Aorta (tissue), 5 donors: ENCODE data around the gene FAT4. TPM values are rescaled to one million over a fixed set of nuclear protein-coding genes. Genes with fewer than 3 reads are reported as not detected.

ENCODE experiments used
- ATAC-seq: fragments of 200-7000 bp; cut with Tn5 transposase; one replicate; pipeline ENCODE4 v1.9.1; 2022; ENCODE audit warnings: moderate library complexity; ENCODE audit not compliant: low FRiP score
- DNase-seq, 2 donors: peaks; one replicate each; pipeline ENCODE4 v3.0.0-alpha.2; 2020
- H3K27ac ChIP-seq, 2 donors: one replicate each; pipeline ENCODE4 v1.5.1; 2013; ENCODE audit warnings: low read length in 2 of 2, mild to moderate bottlenecking in 2 of 2, moderate library complexity in 2 of 2, control low read depth in 1 of 2, inconsistent platforms in 1 of 2, low read depth in 1 of 2
- H3K27me3 ChIP-seq, 2 donors: one replicate each; pipeline ENCODE4 v1.6.1; 2013; ENCODE audit warnings: control low read depth in 1 of 2, low read length in 1 of 2, mild to moderate bottlenecking in 1 of 2, moderate library complexity in 1 of 2; ENCODE audit not compliant: insufficient read depth in 2 of 2, control insufficient read depth in 1 of 2
- H3K36me3 ChIP-seq, 2 donors: one replicate each; pipeline ENCODE4 v1.6.1; 2013; ENCODE audit warnings: control low read depth in 1 of 2, low read length in 1 of 2, mild to moderate bottlenecking in 1 of 2; ENCODE audit not compliant: insufficient read depth in 2 of 2, control insufficient read depth in 1 of 2
- H3K4me1 ChIP-seq, 2 donors: one replicate each; pipeline ENCODE4 v1.6.1; 2013; ENCODE audit warnings: low read length in 2 of 2, control low read depth in 1 of 2, mild to moderate bottlenecking in 1 of 2, moderate library complexity in 1 of 2; ENCODE audit not compliant: insufficient read depth in 2 of 2, control insufficient read depth in 1 of 2
- H3K4me3 ChIP-seq, 2 donors: one replicate each; pipeline ENCODE4 v1.5.1; 2013; ENCODE audit warnings: low read length in 2 of 2, control low read depth in 1 of 2, mild to moderate bottlenecking in 1 of 2
- H3K9me3 ChIP-seq: one replicate; pipeline ENCODE4 v1.6.1; 2013; ENCODE audit warnings: mild to moderate bottlenecking, low read length; ENCODE audit not compliant: control insufficient read depth
- WGBS, 2 donors: extraction: QIAGEN DNeasy Blood & Tissue Kit; methylation state at CpG; one replicate each; pipeline ENCODE4 v1.1.7; 2013; 5-methylcytosine and 5-hydroxymethylcytosine counted together
- intact Hi-C, 2 donors: fragments of 100-400 bp; cut with DNase I; formaldehyde crosslinking; loops; one replicate each; pipeline versions ENCODE4 v1.14.2 to v1.15.0; 2022
- polyA plus RNA-seq, 2 donors: library from polyadenylated mRNA; stranded (reverse); fragments of 200-250 nt; gene quantifications; one replicate each; pipeline ENCODE4 v1.2.3, GENCODE V29; 2013
- total RNA-seq, 2 donors: library from RNA; stranded (reverse); fragmentation: NEBNext Ultra II Directional; extraction: Animal tissue kit (Norgen Biotek cat#: 25700); gene quantifications; one replicate each; pipeline ENCODE4 v1.2.1, GENCODE V29; 2021
- donor health status: healthy with polysubstance abuse.
- donor health status: Bipolar disorder and iron deficiency.
- donor health status: DM: no; HTN: no; CAD: no.
- donor health status: DM: no; HTN: no; CAD: no.
- donor health status: DM: yes; HTN: yes; CAD: no.

Gene FAT4
- total and polyA plus RNA-seq, 4 donors, result 0.88 to 48.0 (median 23.6) TPM

DNA sequence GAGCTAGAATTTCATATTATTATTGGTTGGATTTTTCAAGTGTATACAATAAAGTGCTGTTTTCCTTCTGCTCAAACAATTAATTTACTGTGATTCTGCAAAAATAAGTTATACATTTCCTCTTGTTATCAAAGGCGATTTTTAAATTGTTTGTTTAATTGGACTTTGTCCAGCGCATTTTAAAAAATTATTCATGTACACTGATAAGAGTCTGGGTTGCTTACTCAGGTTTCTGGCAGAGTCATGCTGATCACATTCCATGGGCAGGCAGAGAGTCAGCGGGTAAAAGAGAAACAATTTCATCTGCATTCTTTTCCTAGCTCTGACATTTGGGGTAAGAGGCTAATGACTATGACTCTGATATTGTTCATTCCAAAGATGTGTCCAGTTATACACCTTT lies 8.9 kb downstream of the FAT4 start:
- Histone ChIP-seq H3K36me3 (peaks cover 0 to 2% of the 10 kb centered on the region in 2 donors), H3K27ac (no peak overlapping the region), H3K9me3 (no peaks in the 10 kb centered on the region), H3K27me3 (no peaks in the 10 kb centered on the region), H3K4me1 (peaks cover 6 to 7% of the 10 kb centered on the region in 2 donors), H3K4me3 (peak overlapping the region; percentile 20 to 48)
- 3% methylated on average over 3 of the region's 3 CpGs for WGBS, 2 donors
- no peak for ATAC-seq
- no peak for DNase-seq
- intact Hi-C loops, result no loop called here

DNA sequence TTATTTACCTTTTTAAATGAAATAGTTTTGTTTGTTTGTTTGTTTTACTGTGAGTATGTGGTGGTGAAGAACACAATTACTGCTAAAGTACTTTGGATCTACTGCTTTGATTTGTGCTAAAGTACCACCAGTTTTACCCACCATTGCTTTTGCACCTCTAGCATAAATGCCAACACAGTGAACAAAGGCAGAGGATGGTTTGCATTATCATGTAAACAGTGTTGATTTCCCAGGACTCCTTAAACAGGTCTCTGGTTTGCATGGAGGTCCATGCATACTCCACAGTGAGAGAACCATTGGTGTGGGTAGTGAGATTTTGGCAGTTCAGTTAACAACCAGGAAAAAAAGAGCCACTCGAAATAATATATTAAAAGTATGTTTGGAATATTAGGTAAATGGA lies 11.0 kb downstream of the FAT4 start:
- Histone ChIP-seq H3K27me3 (no peaks in the 10 kb centered on the region), H3K27ac (no peak overlapping the region), H3K4me3 (no peak overlapping the region), H3K36me3 (no peaks in the 10 kb centered on the region), H3K9me3 (no peaks in the 10 kb centered on the region), H3K4me1 (peaks cover 3 to 4% of the 10 kb centered on the region in 2 donors)
- DNase-seq, result no peak
- ATAC-seq, result no peak
- 94 to 96% methylated on average over 1 of the region's 1 CpG for WGBS, 2 donors
- intact Hi-C loops, result no loop called here

DNA sequence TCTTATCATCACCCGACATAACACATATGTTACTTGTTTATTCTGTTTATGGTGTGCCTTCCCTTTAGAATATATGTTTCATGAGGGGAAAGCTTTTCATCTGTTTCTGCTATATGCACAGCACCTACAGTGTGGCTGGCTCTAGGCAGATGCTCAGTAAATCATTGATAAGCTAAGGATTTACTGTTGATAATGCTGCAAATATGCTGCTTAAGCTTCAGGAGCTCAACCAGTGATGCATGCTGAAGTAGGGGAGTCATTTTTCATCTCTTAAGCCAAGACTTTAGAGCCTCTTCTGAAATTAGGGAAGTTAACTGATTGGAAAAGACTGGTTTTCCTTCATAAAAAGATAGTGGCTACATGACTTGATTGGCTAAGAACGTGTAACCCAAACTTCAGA lies 16.4 kb downstream of the FAT4 start:
- Histone ChIP-seq H3K36me3 (no peaks in the 10 kb centered on the region), H3K27me3 (no peaks in the 10 kb centered on the region), H3K27ac (no peak overlapping the region), H3K9me3 (no peaks in the 10 kb centered on the region), H3K4me1 (peaks cover 5 to 13% of the 10 kb centered on the region in 2 donors), H3K4me3 (no peak overlapping the region)
- no peak for ATAC-seq
- intact Hi-C loops, result no loop called here
- DNase-seq, result no peak
- 86 to 94% methylated on average over 2 of the region's 2 CpGs for WGBS, 2 donors

DNA sequence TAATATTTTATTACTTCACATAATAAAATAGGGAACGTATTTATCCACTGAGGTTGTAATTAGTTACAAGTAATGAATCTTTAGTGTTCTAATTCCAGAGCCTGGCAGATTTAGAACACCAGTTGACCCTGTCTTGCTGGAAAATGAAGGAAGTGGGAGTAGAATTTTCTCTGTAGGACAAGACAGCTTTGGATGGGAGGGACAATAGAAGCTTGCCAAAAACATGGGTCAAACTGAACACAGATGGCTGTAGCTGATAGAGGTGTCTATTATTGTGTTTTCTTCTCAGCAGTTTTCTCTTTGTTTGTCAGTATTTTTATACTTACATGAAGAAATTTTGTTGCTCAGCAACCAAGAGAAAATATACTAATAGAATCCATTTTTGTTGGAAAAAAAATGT lies 20.2 kb downstream of the FAT4 start:
- intact Hi-C loops, result no loop called here
- no peaks in the 10 kb centered on the region for H3K36me3 ChIP-seq
- 71 to 84% methylated on average over 1 of the region's 1 CpG for WGBS, 2 donors
- no peaks in the 10 kb centered on the region for H3K27me3 ChIP-seq
- DNase-seq (no peak), ATAC-seq (no peak)
- H3K4me3 ChIP-seq, result no peak overlapping the region
- H3K9me3 ChIP-seq, result no peaks in the 10 kb centered on the region
- peaks cover 3 to 13% of the 10 kb centered on the region in 2 donors for H3K4me1 ChIP-seq
- no peak overlapping the region for H3K27ac ChIP-seq

DNA sequence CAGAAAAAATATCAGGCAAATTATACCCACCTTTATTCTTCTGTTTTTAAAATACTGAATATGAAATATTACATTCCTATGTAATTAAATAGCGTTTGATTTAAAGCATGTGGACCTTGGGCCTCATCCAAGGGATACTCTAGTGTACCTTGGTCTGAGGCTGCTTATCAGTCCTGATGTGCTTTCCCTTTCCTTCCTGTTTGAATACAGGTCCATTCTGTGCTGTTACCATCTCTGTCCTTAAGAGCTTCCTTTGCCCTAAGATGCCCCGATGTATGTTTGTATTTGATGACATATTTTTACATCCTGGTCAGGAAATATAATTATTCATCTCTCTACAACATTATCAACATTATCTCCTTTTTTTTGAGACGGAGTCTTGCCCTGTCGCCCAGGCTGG lies 24.1 kb downstream of the FAT4 start:
- no peaks in the 10 kb centered on the region for H3K27me3 ChIP-seq
- 58 to 70% methylated on average over 4 of the region's 4 CpGs for WGBS, 2 donors
- DNase-seq, result no peak
- no peaks in the 10 kb centered on the region for H3K36me3 ChIP-seq
- intact Hi-C loops, result no loop called here
- no peak overlapping the region for H3K27ac ChIP-seq
- no peak overlapping the region for H3K4me3 ChIP-seq
- H3K4me1 ChIP-seq, result peaks cover 1 to 5% of the 10 kb centered on the region in 2 donors
- no peaks in the 10 kb centered on the region for H3K9me3 ChIP-seq
- ATAC-seq, result no peak

DNA sequence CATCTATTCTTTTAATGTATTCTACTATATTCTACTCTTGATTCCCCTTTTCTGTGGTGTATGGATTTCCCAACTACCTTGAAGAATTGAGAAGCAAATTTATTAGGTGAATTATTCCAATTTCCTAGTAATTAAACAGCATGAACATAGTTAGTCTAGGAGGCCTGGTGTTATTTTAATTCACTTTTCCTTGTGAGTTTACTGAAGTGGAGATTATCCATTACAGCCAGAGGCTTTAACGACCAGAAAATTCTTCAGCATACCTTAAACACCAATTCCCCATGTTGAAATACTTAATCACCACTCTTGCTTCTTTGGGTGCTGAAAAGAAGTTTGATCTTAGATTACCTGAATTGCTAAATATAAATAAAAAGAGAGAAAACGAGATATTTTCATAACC lies 29.4 kb downstream of the FAT4 start:
- Histone ChIP-seq H3K4me1 (peaks cover 0 to 2% of the 10 kb centered on the region in 2 donors), H3K36me3 (no peaks in the 10 kb centered on the region), H3K27ac (no peak overlapping the region), H3K9me3 (no peaks in the 10 kb centered on the region), H3K27me3 (no peaks in the 10 kb centered on the region), H3K4me3 (no peak overlapping the region)
- intact Hi-C loops, result no loop called here
- WGBS, 2 donors, result 94 to 95% methylated on average over 2 of the region's 2 CpGs
- no peak for ATAC-seq
- DNase-seq, result no peak

DNA sequence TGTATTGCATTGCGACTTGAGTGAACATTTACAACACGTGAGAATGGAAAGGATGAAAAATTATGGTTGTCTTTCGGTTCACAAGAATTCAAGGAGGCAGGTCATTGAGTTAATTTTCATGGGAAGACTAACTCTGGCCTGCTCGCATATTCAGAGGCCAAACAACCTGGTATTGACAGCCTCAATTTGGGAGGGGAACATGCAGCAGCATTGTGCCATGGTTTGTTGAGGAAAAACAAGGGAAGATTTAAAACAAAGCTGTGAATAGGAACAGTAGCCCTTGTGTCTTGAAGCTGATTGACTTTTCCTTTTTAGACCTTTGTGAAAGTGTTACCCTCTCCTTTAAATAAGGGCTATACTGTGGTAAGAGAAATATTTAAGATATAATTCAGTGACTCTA lies 31.9 kb downstream of the FAT4 start:
- H3K36me3 ChIP-seq, result no peaks in the 10 kb centered on the region
- WGBS, 2 donors, result 91 to 94% methylated on average over 4 of the region's 4 CpGs

DNA sequence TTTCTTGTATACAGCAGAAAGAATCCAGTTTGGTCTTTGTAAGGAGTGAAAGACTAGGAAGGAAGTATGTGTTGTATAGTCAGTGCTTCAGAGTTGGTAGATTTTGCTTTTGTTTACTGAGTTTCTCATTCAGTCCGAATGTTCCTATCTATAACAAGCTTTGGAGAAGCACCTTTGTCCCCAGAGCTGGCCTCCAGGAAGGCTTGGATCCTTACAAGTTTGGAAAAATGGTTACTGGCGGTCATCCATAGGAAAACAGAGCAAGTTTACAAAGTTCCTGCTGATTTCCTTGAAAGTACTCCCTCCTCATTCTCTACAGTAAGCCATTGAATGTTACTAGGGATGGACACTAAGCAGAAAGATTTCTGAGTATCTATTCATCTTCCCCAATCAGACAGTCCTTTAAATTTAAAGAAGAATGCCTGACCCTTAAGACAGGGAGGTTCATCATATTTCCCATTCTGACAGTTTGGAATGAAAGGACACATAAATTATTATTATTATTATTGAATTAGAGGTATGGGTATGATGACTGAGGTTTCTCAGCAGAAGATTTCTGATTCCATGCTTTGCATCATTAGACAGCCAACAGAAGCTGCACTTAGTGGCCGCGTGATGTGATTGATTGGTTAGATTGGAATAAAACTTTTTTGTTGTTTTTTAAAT lies 35.8 kb downstream of the FAT4 start:
- 79 to 84% methylated on average over 4 of the region's 4 CpGs for WGBS, 2 donors
- no peaks in the 10 kb centered on the region for H3K36me3 ChIP-seq
- ATAC-seq, result no peak
- H3K4me3 ChIP-seq, result no peak overlapping the region
- DNase-seq, result no peak
- H3K27me3 ChIP-seq, result no peaks in the 10 kb centered on the region
- intact Hi-C loops, result no loop called here
- no peaks in the 10 kb centered on the region for H3K9me3 ChIP-seq
- no peak overlapping the region for H3K27ac ChIP-seq
- H3K4me1 ChIP-seq, result peaks cover 0 to 1% of the 10 kb centered on the region in 2 donors

More for the DNA sequence above, 31.9 kb downstream of the FAT4 start:
- ATAC-seq, result no peak
- Histone ChIP-seq H3K4me1 (peaks cover 0 to 2% of the 10 kb centered on the region in 2 donors), H3K27me3 (no peaks in the 10 kb centered on the region), H3K4me3 (no peak overlapping the region), H3K27ac (no peak overlapping the region), H3K9me3 (no peaks in the 10 kb centered on the region)
- DNase-seq, result no peak
- intact Hi-C loops, result no loop called here

DNA sequence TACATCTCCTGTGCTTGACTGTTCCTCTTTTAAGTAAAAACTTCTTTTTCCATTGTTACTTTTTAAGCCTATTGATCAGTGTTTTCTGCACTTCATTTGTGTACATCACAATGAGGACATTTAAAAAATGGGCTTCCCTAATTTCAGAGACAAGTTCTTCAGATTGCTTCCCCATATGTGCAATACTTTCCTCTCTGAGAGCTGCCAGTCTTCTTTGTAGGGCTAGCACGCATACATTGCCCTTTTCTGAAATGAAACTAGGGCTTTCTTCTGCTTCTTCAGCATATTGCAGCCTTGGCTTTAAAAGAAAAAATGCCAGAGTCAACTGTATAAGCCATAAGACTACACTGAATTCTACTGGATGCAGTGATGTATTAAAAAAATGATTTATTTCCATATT lies 37.8 kb downstream of the FAT4 start:
- Histone ChIP-seq H3K36me3 (no peaks in the 10 kb centered on the region), H3K4me1 (peaks cover 0 to 4% of the 10 kb centered on the region in 2 donors), H3K9me3 (no peaks in the 10 kb centered on the region), H3K27ac (no peak overlapping the region), H3K27me3 (no peaks in the 10 kb centered on the region), H3K4me3 (no peak overlapping the region)
- DNase-seq, result no peak
- WGBS, 2 donors, result 82 to 85% methylated on average over 1 of the region's 1 CpG
- ATAC-seq, result no peak
- intact Hi-C loops, result no loop called here
